ENCODE measurements around the gene EXOSC9. TPM values are rescaled to one million over a fixed set of nuclear protein-coding genes. Genes with fewer than 3 reads are reported as not detected.

The EXOSC9 gene
- total RNA-seq, 1 donor from 2014 or later, result 33.6 TPM

DNA sequence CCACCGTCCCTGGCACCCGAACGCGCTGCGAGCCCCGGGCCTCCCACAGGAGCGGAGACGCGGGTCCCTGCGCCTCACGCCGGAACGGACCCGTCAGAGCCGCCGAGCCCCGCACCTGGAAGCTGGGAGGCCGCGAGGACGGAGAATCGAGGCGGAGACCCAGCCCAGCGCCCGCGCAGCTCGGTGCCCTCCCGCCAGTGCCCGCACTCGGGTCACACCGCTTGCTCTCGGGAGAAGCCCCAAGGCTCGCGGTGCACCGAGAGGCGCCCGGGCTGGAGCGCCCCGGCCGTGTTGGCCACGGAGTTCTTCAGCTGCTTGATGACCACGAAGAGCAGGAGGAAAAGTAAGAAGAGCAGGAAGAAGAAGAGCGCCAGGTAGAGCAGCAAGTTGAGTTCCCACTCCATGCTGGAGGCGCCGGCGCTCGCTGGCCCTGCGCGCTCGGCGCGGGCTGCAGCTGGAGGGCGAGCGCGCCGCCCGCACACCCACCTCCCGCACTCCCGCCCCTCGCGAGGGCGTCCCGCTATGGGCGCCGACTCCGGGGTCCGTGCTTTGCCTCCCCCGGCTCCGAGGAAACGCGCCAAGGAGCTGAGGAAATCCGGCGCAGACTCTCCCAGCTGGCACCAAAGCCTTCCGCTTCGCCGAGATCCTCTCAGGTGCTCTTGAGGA is 36.3 kb upstream of the EXOSC9 start, which contains the start of gene SMIM43:
TSS of gene SMIM43 (minus strand) at position 463 of the 666 bp plus-strand sequence. CDS start at position 404, 59 bp downstream.
- Mint-ChIP-seq H3K27me3 (peaks cover 90% of the 10 kb centered on the region), H3K36me3 (ENCODE audit: insufficient read depth) (no peaks in the 10 kb centered on the region), H3K27ac (peak within 1 kb of the TSS; percentile 10), H3K4me3 (ENCODE audit: low read depth) (peak within 1 kb of the TSS; percentile 74), H3K4me1 (ENCODE audit: low read depth) (peaks cover 3% of the 10 kb centered on the region), H3K9me3 (ENCODE audit: low read depth) (no peaks in the 10 kb centered on the region)
- DNase-seq (ENCODE audit: low spot score, unreplicated experiment), result peak; percentile 28
- TF ChIP-seq, protein P1, sequence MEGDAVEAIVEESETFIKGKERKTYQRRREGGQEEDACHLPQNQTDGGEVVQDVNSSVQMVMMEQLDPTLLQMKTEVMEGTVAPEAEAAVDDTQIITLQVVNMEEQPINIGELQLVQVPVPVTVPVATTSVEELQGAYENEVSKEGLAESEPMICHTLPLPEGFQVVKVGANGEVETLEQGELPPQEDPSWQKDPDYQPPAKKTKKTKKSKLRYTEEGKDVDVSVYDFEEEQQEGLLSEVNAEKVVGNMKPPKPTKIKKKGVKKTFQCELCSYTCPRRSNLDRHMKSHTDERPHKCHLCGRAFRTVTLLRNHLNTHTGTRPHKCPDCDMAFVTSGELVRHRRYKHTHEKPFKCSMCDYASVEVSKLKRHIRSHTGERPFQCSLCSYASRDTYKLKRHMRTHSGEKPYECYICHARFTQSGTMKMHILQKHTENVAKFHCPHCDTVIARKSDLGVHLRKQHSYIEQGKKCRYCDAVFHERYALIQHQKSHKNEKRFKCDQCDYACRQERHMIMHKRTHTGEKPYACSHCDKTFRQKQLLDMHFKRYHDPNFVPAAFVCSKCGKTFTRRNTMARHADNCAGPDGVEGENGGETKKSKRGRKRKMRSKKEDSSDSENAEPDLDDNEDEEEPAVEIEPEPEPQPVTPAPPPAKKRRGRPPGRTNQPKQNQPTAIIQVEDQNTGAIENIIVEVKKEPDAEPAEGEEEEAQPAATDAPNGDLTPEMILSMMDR (IDR thresholded peaks at IDR 0.05; ENCODE audit: unreplicated experiment), result no peak

DNA sequence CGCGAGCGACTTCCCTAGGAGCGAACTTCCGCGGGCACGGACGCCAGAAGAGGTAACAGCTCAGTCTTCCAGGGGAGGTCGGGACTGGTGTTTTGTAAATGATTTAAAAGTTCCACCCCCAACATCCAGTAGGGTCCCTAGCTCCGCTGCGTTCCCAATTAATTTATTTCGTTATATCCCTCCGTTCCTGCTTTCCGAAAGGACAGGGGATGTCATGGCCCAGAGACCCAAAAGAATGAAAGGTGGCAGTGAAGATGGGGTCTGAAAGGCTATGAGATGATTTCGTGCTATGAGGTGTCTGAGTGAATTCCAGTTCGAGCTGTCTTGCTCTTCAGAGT is 35.8 kb upstream of the EXOSC9 start:
- DNase-seq (ENCODE audit: low spot score, unreplicated experiment), result no peak
- H3K36me3 Mint-ChIP-seq (ENCODE audit: insufficient read depth), result no peaks in the 10 kb centered on the region
- H3K4me3 Mint-ChIP-seq (ENCODE audit: low read depth), result peak overlapping the region; percentile 65
- TF ChIP-seq, protein P1 (IDR thresholded peaks at IDR 0.05; ENCODE audit: unreplicated experiment), result no peak
- H3K4me1 Mint-ChIP-seq (ENCODE audit: low read depth), result peaks cover 3% of the 10 kb centered on the region
- H3K27me3 Mint-ChIP-seq, result peaks cover 90% of the 10 kb centered on the region
- peak overlapping the region; percentile 10 for H3K27ac Mint-ChIP-seq
- H3K9me3 Mint-ChIP-seq (ENCODE audit: low read depth), result no peaks in the 10 kb centered on the region

- H3K4me1 Mint-ChIP-seq (ENCODE audit: low read depth), result peaks cover 3% of the 10 kb centered on the region
- TF ChIP-seq, protein P1 (IDR thresholded peaks at IDR 0.05; ENCODE audit: unreplicated experiment), result no peak
- H3K9me3 Mint-ChIP-seq (ENCODE audit: low read depth), result no peaks in the 10 kb centered on the region
- H3K4me3 Mint-ChIP-seq (ENCODE audit: low read depth), result no peak overlapping the region
- H3K36me3 Mint-ChIP-seq (ENCODE audit: insufficient read depth), result no peaks in the 10 kb centered on the region
- DNase-seq (ENCODE audit: low spot score, unreplicated experiment), result no peak
- H3K27ac Mint-ChIP-seq, result no peak overlapping the region
- peaks cover 91% of the 10 kb centered on the region for H3K27me3 Mint-ChIP-seq
These were observed 35.1 kb upstream of the EXOSC9 start for GRCh38 chr4:121765971-121766538.

- Mint-ChIP-seq H3K36me3 (ENCODE audit: insufficient read depth) (no peaks in the 10 kb centered on the region), H3K4me3 (ENCODE audit: low read depth) (no peak overlapping the region), H3K4me1 (ENCODE audit: low read depth) (peaks cover 3% of the 10 kb centered on the region), H3K27me3 (peaks cover 90% of the 10 kb centered on the region), H3K27ac (no peak overlapping the region), H3K9me3 (ENCODE audit: low read depth) (no peaks in the 10 kb centered on the region)
- TF ChIP-seq, protein P1 (IDR thresholded peaks at IDR 0.05; ENCODE audit: unreplicated experiment), result no peak
- DNase-seq (ENCODE audit: low spot score, unreplicated experiment), result no peak
These were observed 34.0 kb upstream of the EXOSC9 start for GRCh38 chr4:121767166-121767565.

GRCh38 chr4:121769341-121769740 is 31.8 kb upstream of the EXOSC9 start:
- Mint-ChIP-seq H3K4me3 (ENCODE audit: low read depth) (no peak overlapping the region), H3K9me3 (ENCODE audit: low read depth) (no peaks in the 10 kb centered on the region)
- no peak for DNase-seq (ENCODE audit: low spot score, unreplicated experiment)

More at GRCh38 chr4:121769341-121769740, 31.8 kb upstream of the EXOSC9 start:
- Mint-ChIP-seq H3K27me3 (peaks cover 75% of the 10 kb centered on the region), H3K4me1 (ENCODE audit: low read depth) (peaks cover 3% of the 10 kb centered on the region), H3K36me3 (ENCODE audit: insufficient read depth) (no peaks in the 10 kb centered on the region), H3K27ac (no peak overlapping the region)
- TF ChIP-seq, protein P1 (IDR thresholded peaks at IDR 0.05; ENCODE audit: unreplicated experiment), result no peak

Data from progenitor cell of endocrine pancreas (in vitro differentiated cells).